Thyroid gland (tissue), 4 donors: ENCODE results near the gene EN2. TPM values are rescaled to one million over a fixed set of nuclear protein-coding genes. Genes with fewer than 3 reads are reported as not detected.

ENCODE experiments used
- DNase-seq, 2 donors: peaks; one replicate each; pipeline ENCODE4 v3.0.0-alpha.2; 2019
- H3K27ac ChIP-seq, 3 donors: fragments of 200-600 bp; sonication (generic); 1 replicate in 2 of 3; 2 replicates in 1 of 3; pipeline ENCODE4 v1.5.1; 2016 to 2019; ENCODE audit warnings: mild to moderate bottlenecking in 1 of 3, moderate library complexity in 1 of 3
- H3K27me3 ChIP-seq: fragments of 200-600 bp; sonication (generic); one replicate; pipeline ENCODE4 v1.5.1; 2019
- H3K36me3 ChIP-seq, 2 donors: fragments of 200-600 bp; sonication (generic); one replicate each; pipeline ENCODE4 v1.5.1; 2016 to 2019
- H3K4me1 ChIP-seq, 2 donors: fragments of 200-600 bp; sonication (generic); one replicate each; pipeline ENCODE4 v1.5.1; 2017 to 2019
- H3K4me3 ChIP-seq, 3 donors: fragments of 200-600 bp; sonication (generic); replicated peaks in 1 of 3; 1 replicate in 2 of 3; 2 replicates in 1 of 3; pipeline ENCODE4 v1.5.1; 2016; ENCODE audit warnings: mild to moderate bottlenecking in 1 of 3
- H3K9me3 ChIP-seq: fragments of 200-600 bp; sonication (generic); one replicate; pipeline ENCODE4 v1.5.1; 2017
- POLR2A ChIP-seq, 2 donors: fragments of 450-650 bp; IDR thresholded peaks; one replicate each; pipeline ENCODE4 v1.6.1; 2017; ENCODE audit warnings: antibody characterized with exemption in 2 of 2, mild to moderate bottlenecking in 2 of 2, moderate library complexity in 1 of 2
- WGBS, 2 donors: methylation state at CpG; one replicate each; pipeline ENCODE4 v1.1.5; 2017; 5-methylcytosine and 5-hydroxymethylcytosine counted together
- intact Hi-C: fragments of 100-400 bp; cut with DNase I; formaldehyde crosslinking; loops from one replicate; pipeline ENCODE4 v1.15.1; 2023
- total RNA-seq, 4 donors: library from RNA; depleted of rRNA; stranded (reverse); fragments of >200 nt; gene quantifications; one replicate each; pipeline ENCODE4 v1.2.3, GENCODE V29; 2016
- TF ChIP-seq, protein P1 (sequence below), 6 experiments: fragments of 200-600 bp in 3 of 6; fragments of 450-650 bp in 3 of 6; sonication (generic) in 3 of 6; IDR thresholded peaks; one replicate each; pipeline ENCODE4 v1.5.1; 2016 to 2019; ENCODE audit warnings: antibody characterized with exemption in 6 of 6, mild to moderate bottlenecking in 2 of 6, inconsistent platforms in 1 of 6, moderate library complexity in 1 of 6

Gene EN2
- total RNA-seq, 4 donors from 2014 or later = 0.22 to 0.29 (median 0.27) TPM; not detected in 1

DNA sequence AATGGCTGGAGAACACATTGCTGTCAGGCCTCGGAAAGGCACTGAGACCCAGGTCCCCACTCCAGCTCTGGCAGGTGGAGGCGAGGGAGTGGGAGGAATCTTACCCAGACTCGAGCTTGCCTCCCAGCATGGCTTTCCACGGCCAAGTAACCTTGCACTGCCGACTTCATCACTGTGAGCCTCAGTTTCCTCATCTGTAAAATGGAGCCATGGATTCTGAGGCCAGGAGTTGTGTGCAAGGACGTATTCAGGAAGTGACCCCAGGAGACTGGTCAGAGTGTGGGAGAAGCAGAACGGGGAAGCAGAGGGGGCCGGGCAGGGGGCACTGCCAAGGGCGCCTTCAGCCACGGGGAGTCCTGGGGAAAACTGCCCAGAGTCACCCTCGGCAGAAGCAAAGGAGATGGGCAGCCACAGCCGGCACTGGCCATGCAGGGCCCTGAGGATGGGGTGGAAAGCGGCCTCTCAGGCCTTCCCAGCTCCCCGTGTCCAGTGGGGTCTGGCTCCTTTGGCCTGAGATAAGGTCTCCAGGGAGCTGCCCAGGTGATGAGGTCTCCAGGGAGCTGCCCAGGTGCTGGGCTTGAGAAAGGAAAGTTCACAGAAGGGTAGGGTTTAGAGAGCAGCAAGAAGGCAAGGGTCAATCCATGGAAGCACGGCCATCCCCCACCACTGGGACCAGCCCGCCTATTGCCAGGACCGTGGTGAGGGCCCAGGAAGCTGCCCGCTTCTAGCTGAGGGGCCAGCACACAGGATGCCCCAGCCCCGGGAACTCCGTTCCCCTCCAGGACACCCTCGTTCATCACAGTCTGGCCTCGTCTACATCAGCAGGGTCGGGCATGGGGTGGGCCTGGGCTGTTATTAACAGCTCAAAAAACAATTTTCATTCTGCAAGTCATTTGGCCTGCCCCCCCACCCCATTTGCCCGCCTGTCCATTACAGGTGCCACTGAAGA is 34.3 kb upstream of the EN2 start:
- no peak for DNase-seq
- H3K4me3 ChIP-seq = no peak overlapping the region
- H3K36me3 ChIP-seq = no peaks in the 10 kb centered on the region
- WGBS, 2 donors = 79 to 87% methylated on average over 18 to 21 of the region's 24 CpGs
- no peaks in the 10 kb centered on the region for H3K27me3 ChIP-seq
- no peaks in the 10 kb centered on the region for H3K4me1 ChIP-seq
- intact Hi-C loops = no loop called here
- H3K27ac ChIP-seq = no peak overlapping the region
- TF ChIP-seq, protein P1, sequence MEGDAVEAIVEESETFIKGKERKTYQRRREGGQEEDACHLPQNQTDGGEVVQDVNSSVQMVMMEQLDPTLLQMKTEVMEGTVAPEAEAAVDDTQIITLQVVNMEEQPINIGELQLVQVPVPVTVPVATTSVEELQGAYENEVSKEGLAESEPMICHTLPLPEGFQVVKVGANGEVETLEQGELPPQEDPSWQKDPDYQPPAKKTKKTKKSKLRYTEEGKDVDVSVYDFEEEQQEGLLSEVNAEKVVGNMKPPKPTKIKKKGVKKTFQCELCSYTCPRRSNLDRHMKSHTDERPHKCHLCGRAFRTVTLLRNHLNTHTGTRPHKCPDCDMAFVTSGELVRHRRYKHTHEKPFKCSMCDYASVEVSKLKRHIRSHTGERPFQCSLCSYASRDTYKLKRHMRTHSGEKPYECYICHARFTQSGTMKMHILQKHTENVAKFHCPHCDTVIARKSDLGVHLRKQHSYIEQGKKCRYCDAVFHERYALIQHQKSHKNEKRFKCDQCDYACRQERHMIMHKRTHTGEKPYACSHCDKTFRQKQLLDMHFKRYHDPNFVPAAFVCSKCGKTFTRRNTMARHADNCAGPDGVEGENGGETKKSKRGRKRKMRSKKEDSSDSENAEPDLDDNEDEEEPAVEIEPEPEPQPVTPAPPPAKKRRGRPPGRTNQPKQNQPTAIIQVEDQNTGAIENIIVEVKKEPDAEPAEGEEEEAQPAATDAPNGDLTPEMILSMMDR (IDR thresholded peaks at IDR 0.05) = no peak
- TF ChIP-seq POLR2A (IDR thresholded peaks at IDR 0.05) = no peak
- no peaks in the 10 kb centered on the region for H3K9me3 ChIP-seq

DNA sequence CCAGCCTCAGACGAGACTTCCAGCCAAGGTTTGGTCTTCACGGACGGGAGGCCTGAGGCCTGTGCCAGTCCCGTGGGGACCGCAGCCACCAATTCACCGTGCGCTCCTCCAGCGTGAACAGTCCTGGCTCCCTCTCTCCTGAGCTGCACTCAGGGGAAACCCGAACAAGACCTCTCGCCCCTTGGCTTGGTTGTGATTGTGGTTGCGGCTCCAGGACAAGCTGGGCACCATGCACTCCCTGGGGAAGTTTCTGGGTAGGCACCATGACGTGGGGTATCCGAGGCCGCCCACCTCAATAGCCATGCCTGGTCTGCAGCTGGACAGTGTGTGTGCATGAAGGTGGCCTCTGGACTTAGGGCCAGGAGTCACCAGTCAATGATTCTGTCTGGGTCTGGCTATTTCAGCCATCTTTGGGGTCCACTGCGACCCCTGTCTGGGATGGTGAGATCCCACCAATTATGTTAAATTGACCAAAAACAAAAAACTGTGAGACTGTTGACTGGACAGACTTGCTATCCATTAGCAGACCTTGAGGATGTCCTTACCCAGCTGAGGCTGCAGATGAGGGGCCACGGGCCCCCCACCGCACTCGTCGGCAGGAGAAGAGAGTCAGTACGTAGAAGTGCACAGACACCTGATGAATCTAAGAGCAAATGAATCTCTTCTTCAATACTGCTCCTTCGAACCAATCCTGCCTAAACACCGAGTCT is 33.5 kb upstream of the EN2 start:
- no peak overlapping the region for H3K4me3 ChIP-seq
- no peak for DNase-seq
- H3K27me3 ChIP-seq = no peaks in the 10 kb centered on the region
- no peaks in the 10 kb centered on the region for H3K4me1 ChIP-seq
- H3K9me3 ChIP-seq = no peaks in the 10 kb centered on the region
- no peaks in the 10 kb centered on the region for H3K36me3 ChIP-seq
- intact Hi-C loops = no loop called here
- H3K27ac ChIP-seq = no peak overlapping the region
- 85 to 92% methylated on average over 18 to 22 of the region's 22 CpGs for WGBS, 2 donors
- TF ChIP-seq POLR2A (IDR thresholded peaks at IDR 0.05) = no peak
- TF ChIP-seq, protein P1 (IDR thresholded peaks at IDR 0.05) = no peak

- Histone ChIP-seq H3K9me3 (no peaks in the 10 kb centered on the region), H3K4me3 (no peak overlapping the region), H3K4me1 (no peaks in the 10 kb centered on the region), H3K36me3 (no peaks in the 10 kb centered on the region), H3K27me3 (no peaks in the 10 kb centered on the region), H3K27ac (no peak overlapping the region)
- TF ChIP-seq POLR2A (IDR thresholded peaks at IDR 0.05) = no peak
- TF ChIP-seq, protein P1 (IDR thresholded peaks at IDR 0.05) = no peak
- 86 to 89% methylated on average over 7 of the region's 7 CpGs for WGBS, 2 donors
- no peak for DNase-seq
- intact Hi-C loops = no loop called here
These were observed 33.0 kb upstream of the EN2 start for GRCh38 chr7:155425011-155425340.

DNA sequence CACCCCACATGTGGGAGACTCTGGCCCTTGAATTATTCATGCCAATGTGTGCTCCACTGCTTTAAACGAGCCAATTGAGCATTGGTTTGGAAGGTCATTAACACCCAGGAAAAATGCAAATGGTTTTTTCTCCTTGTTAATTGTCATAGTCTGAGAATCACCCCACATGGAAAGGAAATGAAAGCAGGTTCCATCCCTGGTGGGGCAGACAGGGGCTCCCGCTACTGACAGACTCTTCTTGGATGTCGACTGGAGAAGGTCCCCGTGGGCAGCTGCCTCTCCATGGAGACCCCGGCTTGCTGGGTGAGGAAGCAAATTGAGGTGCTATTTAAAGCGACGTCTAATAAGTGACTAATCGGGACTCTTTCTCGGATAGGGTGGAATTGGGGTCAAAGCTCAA is 32.0 kb upstream of the EN2 start:
- no peaks in the 10 kb centered on the region for H3K9me3 ChIP-seq
- H3K27ac ChIP-seq = no peak overlapping the region
- no peaks in the 10 kb centered on the region for H3K4me1 ChIP-seq
- no peak overlapping the region for H3K4me3 ChIP-seq
- 72 to 77% methylated on average over 9 of the region's 9 CpGs for WGBS, 2 donors
- no peaks in the 10 kb centered on the region for H3K27me3 ChIP-seq
- no peak for DNase-seq
- intact Hi-C loops = no loop called here
- H3K36me3 ChIP-seq = no peaks in the 10 kb centered on the region
- no peak for TF ChIP-seq POLR2A (IDR thresholded peaks at IDR 0.05)
- TF ChIP-seq, protein P1 (IDR thresholded peaks at IDR 0.05) = no peak
